Fibroblast of skin of right quadriceps (primary cell): ENCODE results near the gene ANXA2.
"Not testable (repeated sequence)": the region's sequence is repeated elsewhere in the genome, so short reads cannot be mapped to it uniquely, and the experiment has no call there.

Source experiments
- DNase-seq: peaks from one replicate; pipeline ENCODE4 v3.0.0-alpha.2; 2013

The ANXA2 gene

DNA sequence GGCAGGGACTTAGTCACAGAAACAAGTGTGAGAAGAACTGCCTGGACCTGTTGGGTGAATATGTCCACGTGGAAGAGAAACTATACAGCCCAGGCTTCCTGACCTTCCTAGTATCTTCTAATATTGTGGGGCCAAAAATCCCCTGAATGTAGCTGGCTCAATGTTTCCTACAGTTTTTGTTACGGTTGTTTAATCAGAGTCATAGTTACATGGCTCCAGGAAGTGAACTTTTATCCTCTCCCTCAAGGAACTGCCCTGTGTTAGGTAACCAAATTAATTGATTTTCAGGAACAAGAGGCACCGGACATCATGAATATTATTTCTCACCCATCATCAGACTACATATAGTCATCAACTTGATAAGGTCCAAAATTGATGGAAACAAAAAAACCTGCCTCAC lies 59.0 kb downstream of the ANXA2 start:
- DNase-seq, result no peak

DNA sequence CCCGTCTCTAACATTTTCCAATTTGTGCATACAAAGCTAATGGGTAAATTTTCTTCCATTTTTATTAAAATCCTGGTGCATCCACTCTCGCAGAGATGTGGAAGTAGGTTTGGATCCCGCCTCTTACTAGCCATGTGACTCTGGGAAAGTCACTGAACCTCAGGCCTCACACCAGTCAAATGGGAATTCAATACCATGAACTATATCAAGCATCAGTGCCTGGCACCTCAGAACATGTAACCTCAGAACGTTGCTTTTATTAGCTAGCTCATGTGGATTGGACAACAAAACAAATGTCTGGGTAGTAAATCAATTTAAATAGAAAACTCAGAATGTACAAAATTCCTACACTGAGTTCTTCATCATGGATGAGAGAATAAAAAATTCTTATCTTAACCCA lies 60.7 kb downstream of the ANXA2 start:
- DNase-seq, result no peak

DNA sequence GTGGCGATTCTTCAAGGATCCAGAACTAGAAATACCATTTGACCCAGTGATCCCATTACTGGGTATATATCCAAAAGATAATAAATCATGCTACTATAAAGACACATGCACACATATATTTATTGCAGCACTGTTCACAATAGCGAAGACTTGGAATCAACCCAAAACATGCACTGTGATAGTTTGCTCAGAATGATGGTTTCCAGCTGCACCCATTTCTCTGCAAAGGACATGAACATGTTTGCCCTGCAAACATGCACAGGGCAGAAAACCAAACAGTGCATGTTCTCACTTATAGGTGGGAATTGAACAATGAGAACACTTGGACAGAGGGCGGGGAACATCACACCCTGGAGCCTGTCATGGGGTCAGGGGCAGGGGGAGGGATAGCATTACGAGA lies 62.5 kb downstream of the ANXA2 start:
- not testable (repeated sequence) for DNase-seq

DNA sequence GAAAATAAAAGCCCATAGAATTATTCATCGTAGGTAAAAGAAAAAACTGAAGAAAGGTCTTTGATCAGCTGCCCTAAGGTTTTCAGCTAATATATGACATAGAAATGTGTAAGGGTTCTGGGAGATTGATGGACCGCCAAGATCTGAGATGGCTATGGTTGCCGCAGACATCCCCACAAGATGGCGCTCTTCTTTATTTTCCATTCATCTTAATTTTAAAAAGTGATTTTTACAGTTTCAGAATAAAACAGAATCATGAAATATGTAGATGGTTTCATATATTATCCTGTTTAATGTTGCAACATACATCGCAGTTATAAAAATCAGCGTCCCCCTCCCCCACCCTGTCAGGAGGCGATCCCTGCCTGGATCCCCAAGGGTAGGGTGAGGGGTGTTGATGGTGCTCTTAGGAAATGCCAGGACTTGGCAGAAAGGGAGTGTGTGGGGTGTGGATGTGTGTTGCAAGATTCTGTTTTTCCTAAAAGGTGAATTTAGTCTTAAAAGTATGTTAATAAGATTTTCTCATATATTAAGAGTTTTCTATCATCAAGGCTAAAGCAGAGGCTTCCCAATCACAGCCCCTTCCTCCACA lies 68.8 kb downstream of the ANXA2 start:
- no peak for DNase-seq

DNA sequence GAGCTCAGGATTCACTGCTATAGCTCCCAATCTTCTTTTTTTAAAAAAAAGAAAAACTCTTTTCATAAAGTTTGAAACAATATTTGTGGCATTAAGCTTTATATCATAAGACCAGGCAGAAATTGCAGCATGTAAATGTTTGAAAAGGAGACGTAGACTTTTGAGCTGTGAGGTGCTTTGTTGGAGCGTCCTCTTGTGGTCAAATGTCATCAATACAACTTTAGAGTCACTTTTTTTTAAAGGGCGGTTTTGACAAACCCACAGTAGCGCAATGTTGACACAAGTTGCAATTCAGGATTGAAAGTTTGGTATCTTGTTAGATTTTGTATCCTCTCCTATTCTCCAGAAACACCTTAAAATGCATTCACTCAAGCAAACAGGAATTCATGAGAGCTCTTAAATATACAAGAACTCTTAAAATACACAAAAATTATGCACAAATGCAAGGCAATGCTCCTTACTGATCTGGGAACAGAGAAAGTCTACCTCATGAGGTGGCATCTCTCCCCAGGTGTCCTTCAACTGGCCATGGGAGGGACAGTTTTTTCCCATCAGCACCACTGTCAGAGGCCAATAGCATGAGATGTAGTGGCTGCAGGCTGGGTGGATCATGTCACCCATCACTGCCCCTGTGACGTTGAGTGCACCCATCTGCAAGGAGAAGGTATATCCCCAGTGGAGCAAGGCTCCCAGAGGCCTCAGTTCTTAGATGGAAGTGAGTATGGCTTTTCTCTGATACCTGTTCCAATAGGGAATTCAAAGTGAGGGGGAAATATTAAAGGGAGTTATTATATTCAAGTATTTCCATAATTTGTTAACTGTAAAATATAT lies 70.7 kb downstream of the ANXA2 start:
- DNase-seq, result peak; percentile 57

- no peak for DNase-seq
These were observed 71.4 kb downstream of the ANXA2 start for GRCh38 chr15:60326343-60326742.

DNA sequence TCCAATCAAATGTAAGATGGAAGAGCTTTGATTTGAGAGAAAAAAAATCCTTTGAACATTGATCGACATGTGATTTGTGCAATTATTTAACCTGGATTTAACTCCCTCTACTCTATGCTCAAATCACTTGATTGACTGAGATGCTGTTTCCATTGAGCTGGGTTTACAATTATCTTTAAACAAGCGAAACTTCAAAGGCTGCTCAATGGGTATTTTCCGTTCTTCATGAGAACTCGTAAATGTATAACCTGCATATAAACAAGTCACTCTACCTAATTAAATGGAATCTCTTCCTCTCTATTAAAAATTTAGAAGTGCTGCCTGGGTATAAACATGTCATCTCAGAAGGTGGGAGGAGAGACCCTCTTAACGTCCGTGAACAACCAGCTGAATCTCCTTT lies 71.9 kb downstream of the ANXA2 start:
- DNase-seq, result no peak

GRCh38 chr15:60324706-60325438 lies 72.9 kb downstream of the ANXA2 start:
- no peak for DNase-seq

DNA sequence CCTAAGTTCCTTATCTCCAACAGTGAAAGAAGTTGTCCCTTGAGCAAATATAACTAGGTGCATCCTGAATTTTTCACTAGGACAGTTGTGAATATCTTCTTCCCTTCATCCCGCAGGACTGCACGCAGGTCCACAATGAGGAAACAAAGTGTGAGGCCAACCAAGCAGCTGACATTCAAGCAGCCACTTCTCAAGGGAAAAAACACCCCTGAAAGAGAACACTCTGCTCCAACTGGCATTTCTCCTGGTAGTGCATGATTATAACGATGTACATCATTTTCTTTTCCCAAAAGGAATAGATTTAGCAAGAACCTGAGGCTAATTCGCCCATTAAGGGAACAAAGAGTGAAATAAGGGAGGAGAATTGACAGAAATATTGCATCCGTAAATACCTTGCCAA lies 74.5 kb downstream of the ANXA2 start:
- DNase-seq, result no peak

DNA sequence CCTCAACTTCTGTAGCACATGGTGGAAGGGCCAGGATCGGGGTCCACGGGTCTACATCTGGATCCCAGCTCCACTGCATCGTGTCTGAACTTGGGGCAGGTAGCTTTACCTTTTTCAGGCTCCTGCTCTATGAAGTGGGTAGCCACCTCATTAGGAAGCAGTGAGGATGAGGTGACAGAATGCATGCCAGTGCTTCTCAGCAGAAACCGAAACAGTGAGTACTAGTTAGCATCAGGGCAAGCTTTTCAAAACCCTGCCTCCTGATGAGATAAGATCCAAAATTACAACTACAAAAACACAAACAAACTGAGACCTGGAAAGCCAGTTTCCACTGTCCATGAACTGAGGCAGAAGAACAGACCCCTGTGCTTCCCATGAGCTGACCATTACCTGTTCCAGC lies 77.4 kb downstream of the ANXA2 start:
- DNase-seq, result no peak

- DNase-seq, result no peak
These were observed 79.4 kb downstream of the ANXA2 start for GRCh38 chr15:60318216-60318867.

DNA sequence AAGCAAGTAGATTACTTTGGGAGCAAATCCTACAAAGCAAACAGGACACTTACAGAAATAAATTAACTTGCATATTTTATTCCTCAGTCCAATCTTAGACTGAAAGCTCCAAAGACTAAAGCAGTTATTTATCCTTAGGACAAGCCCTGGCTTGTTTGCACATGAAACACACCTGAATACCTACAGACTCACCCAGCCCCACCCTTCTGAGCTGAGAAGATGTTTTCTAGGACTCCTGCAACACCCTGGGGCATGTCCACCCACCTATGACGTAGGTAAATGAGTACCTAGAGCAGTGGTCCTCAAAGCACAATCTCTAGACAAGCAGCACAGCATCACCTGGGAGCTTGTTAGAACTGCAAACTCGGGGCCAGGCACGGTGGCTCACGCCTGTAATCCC lies 80.8 kb downstream of the ANXA2 start:
- no peak for DNase-seq

- no peak for DNase-seq
These were observed 81.9 kb downstream of the ANXA2 start for GRCh38 chr15:60315878-60316277.

GRCh38 chr15:60313906-60314305 lies 83.9 kb downstream of the ANXA2 start:
- no peak for DNase-seq

GRCh38 chr15:60307034-60307433 lies 90.8 kb downstream of the ANXA2 start:
- DNase-seq, result no peak

DNA sequence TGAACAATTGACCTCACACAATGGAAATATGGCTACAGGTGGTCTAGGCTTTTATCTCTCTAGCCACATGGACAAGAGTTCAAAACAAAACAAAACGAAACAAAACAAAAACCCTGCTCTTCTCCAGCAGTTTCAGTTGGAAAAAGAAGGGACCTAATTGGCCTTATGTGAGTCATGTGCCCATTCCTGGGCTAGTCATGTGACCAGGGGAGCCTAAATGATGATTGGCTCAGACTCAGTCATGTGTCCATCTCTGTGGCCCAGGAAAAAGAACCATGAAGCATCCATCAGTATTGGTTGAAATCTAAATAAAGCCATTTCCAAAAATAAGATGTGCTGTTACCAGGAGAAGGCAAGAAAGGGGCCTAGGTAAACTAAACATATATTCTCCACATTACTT lies 96.8 kb downstream of the ANXA2 start:
- peak; percentile 7 for DNase-seq

DNA sequence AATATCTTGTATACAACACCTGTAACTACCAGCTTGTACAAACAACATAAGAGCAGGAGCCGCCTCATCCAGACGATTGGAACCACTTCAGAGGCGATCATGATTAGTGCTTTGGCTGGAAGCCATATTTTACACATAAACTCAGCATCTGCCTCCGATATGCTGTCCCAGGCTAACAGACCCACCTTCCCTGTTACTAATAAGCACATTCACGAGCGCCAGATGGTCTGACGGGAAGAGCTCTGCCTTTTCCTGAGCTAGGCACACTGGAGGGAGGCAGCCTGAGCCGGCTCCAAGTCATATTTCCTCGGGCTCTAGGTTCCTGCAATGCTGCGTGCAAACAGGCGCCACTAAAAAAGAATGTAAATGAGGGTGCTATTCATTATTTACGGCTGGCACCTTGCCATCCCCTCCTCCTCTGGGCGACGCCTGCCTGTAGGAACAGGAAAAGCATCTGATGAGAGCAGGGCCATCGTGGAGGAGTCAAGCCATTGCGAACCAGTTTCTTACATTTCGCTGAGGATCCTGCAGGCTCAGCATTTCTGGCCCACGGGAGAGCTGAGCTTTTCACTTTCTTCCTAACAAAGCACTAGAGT lies 98.2 kb downstream of the ANXA2 start:
- DNase-seq, result peak; percentile 37
